Kidney epithelial cell (primary cell): ENCODE results near the gene SCUBE1. TPM values are rescaled to one million over a fixed set of nuclear protein-coding genes. Genes with fewer than 3 reads are reported as not detected.

Source experiments
- DNase-seq: peaks from one replicate; pipeline ENCODE4 v3.0.0-alpha.2; 2010; ENCODE audit warnings: low read depth
- H3K27me3 ChIP-seq: 2 replicates; pipeline ENCODE4 v1.6.0; 2011; ENCODE audit warnings: low read length; ENCODE audit not compliant: control insufficient read depth, insufficient read depth
- H3K36me3 ChIP-seq: 2 replicates; pipeline ENCODE4 v1.5.1; 2011; ENCODE audit warnings: low read length; ENCODE audit not compliant: control insufficient read depth, insufficient read depth
- H3K4me3 ChIP-seq: 2 replicates; pipeline ENCODE4 v1.5.1; 2011; ENCODE audit warnings: low read depth, mild to moderate bottlenecking, control low read depth, low read length
- total RNA-seq: library from RNA; depleted of rRNA; stranded (reverse); fragments of >200 nt; gene quantifications from 2 replicates; pipeline ENCODE4 v1.2.3, GENCODE V29; 2015
- TF ChIP-seq, protein P1 (sequence below): IDR thresholded peaks from 2 replicates; pipeline ENCODE4 v1.5.1; 2011; ENCODE audit warnings: mild to moderate bottlenecking, moderate library complexity, low read length, control low read depth, inconsistent platforms; ENCODE audit not compliant: insufficient read depth, poor library complexity, severe bottlenecking

Gene SCUBE1
- total RNA-seq, 1 donor from 2014 or later = 0.04 TPM

DNA sequence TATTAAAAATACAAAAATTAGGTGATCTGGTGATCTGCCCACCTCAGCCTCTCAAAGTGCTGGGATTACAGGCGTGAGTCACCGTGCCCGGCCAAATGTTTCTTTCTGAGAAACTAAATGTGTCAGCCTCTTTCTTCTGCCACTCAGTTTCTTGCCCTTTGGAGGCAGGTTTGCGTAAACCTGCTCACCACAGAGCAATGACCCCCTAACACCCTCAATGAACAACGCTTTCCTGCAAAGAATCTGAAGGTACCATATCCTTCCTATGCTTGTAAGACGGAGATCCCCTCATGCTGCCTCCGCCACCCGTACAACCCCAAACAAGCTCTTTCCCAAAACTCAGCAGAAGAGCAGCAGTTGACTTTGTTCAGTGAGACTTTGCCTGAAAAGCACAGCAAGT, 117.6 kb downstream of the SCUBE1 start:
- H3K4me3 ChIP-seq = no peak overlapping the region
- no peak for DNase-seq
- peaks cover 14% of the 10 kb centered on the region for H3K27me3 ChIP-seq
- H3K36me3 ChIP-seq = no peaks in the 10 kb centered on the region
- TF ChIP-seq, protein P1, sequence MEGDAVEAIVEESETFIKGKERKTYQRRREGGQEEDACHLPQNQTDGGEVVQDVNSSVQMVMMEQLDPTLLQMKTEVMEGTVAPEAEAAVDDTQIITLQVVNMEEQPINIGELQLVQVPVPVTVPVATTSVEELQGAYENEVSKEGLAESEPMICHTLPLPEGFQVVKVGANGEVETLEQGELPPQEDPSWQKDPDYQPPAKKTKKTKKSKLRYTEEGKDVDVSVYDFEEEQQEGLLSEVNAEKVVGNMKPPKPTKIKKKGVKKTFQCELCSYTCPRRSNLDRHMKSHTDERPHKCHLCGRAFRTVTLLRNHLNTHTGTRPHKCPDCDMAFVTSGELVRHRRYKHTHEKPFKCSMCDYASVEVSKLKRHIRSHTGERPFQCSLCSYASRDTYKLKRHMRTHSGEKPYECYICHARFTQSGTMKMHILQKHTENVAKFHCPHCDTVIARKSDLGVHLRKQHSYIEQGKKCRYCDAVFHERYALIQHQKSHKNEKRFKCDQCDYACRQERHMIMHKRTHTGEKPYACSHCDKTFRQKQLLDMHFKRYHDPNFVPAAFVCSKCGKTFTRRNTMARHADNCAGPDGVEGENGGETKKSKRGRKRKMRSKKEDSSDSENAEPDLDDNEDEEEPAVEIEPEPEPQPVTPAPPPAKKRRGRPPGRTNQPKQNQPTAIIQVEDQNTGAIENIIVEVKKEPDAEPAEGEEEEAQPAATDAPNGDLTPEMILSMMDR = no peak

DNA sequence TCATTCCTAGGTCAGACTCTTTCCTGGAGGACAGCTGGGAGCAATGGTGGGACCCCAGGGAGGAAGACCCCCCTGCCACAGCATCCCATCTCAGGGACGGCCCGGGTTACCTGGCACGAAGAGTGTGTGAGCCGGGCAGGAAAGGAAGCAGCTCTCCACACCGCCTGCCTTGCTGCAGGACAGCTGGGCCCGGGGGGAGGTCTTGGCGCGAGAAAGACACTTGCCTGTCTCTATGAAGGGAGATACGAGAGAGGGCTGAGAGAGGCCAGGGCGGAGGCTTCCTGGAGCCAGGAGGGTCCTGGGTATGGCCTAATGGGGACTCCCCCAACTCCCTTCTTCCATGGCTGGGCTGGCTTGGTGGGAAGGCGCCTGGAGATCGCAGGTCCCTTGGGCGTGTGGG, 120.2 kb downstream of the SCUBE1 start:
- no peak overlapping the region for H3K4me3 ChIP-seq
- no peak for DNase-seq
- TF ChIP-seq, protein P1 = no peak
- H3K36me3 ChIP-seq = no peaks in the 10 kb centered on the region
- peaks cover 15% of the 10 kb centered on the region for H3K27me3 ChIP-seq

DNA sequence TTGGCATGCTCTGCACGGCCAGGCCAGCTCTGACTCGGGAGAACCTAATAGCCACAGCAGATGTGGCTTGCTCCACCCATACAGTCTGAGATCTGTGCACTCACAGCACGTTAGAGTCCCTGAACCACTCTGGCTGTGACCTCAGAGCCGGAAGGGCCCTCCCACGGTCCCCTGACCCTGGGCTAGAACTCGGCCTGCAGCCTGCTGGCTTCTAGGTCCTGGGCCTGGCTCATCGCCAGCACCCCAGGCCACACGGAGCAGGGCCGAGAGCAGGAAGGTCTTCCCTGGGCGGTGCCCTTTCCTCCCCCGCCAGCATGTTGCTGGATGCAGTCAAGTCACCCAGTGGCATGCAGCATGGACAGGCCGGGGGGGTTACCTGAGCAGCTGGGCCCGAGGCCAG, 120.9 kb downstream of the SCUBE1 start:
- TF ChIP-seq, protein P1 = no peak
- H3K27me3 ChIP-seq = peaks cover 12% of the 10 kb centered on the region
- no peak overlapping the region for H3K4me3 ChIP-seq
- DNase-seq = no peak
- no peaks in the 10 kb centered on the region for H3K36me3 ChIP-seq

DNA sequence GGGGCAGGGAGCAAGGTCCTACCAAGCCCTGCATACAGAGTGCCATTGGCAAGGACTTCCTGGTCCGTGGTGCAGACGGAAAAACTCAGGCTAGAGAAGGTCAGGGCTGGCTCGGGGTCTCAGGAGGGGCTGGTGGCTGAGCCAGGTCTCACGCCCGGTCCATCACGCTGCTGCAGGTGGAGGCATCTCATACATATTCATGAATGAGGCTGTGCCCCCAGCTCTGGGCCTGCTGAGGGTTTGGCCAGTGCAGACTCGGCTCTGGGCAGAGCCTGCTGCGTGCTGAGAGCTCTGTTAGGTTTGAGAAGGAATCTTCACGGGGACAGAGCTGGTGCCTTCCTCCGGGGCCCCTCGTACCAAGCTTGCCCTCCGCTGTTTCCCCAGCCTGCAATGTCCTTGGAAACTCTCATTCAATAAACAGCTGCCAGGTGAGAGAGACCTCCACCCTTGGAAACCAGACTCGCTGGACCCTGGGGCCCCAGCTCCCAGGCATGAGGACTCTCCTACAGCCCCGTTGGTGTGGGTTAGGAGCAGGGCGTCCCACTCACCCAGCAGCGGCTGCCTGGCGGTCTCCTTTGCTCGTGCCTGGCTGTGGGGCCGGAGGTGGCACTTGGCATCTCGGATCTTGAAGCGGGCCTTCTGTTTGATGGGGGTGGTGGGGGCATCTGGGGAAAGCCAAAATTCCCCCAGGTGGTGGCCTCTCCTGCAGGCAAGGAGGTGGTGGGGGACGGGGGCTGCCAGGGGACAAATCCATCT, 122.4 kb downstream of the SCUBE1 start:
- DNase-seq = no peak
- Histone ChIP-seq H3K36me3 (no peaks in the 10 kb centered on the region), H3K4me3 (no peak overlapping the region), H3K27me3 (peaks cover 5% of the 10 kb centered on the region)
- TF ChIP-seq, protein P1 = no peak

DNA sequence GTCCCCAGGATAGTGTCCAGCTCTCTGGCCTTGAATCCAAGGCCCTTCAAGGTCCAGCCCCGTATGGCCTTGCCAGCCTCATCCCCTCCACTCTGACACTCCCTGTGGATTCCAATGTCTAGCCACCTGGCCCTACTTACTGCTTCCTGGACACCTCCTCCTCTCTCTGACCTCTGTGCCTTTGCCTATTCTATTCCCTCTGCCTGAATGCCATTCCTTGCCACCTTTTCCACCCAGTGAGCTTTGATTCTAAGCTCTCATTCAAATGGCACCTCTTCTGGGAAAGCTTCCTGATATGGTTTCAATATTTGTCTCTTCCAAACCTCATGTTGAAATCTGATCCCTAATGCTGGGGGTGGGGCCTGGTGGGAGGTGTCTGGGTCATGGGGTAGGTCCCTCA, 124.4 kb downstream of the SCUBE1 start:
- TF ChIP-seq, protein P1 = no peak
- Histone ChIP-seq H3K4me3 (no peak overlapping the region), H3K36me3 (no peaks in the 10 kb centered on the region), H3K27me3 (peaks cover 5% of the 10 kb centered on the region)
- no peak for DNase-seq

DNA sequence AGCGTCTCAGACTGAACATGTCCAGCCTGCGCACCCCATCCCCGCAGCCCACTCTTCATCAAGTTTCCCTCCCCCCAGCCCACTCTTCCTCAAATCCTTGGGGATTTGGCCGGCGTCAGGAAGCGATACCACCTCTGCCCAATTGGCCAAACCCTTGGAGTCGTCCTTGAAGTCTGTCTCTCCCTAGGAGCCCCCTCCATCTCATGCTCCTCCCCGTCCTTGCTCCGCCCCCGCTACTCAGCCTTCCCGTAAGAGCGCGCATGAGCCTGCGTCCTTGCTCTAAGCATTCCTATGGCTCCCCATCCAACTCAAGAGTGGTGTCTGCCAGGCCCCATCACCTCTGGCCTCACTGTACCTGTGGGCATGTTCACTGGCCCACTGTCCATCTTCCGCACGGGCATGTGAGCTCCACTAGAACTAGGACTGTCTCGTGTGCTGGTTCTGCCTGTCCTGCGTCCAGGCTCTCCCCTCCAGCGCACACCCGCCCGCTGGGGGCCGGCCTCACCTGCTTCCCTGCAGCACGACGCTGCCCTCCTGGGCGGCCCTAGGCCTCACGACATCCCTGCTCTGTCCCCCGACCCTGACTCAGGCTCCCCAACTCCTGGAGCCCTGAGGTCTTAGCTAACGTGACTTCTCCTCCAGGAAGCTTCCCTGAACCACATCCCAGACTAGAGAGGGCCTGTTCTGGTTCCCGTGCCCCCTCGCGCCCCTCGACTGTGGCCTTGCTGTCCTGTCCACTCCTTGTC, 125.7 kb downstream of the SCUBE1 start:
- Histone ChIP-seq H3K4me3 (no peak overlapping the region), H3K36me3 (no peaks in the 10 kb centered on the region), H3K27me3 (peaks cover 8% of the 10 kb centered on the region)
- TF ChIP-seq, protein P1 = no peak
- no peak for DNase-seq
